ENCODE results near the gene BZW2. TPM values are rescaled to one million over a fixed set of nuclear protein-coding genes. Genes with fewer than 3 reads are reported as not detected.

BZW2 gene
- total and polyA plus RNA-seq, 2 of the 13 experiments (the other 11 are each of a cell fraction or from before 2014, with no cell fraction given): 21.8 to 95.2 TPM

- TF ChIP-seq, protein P1, sequence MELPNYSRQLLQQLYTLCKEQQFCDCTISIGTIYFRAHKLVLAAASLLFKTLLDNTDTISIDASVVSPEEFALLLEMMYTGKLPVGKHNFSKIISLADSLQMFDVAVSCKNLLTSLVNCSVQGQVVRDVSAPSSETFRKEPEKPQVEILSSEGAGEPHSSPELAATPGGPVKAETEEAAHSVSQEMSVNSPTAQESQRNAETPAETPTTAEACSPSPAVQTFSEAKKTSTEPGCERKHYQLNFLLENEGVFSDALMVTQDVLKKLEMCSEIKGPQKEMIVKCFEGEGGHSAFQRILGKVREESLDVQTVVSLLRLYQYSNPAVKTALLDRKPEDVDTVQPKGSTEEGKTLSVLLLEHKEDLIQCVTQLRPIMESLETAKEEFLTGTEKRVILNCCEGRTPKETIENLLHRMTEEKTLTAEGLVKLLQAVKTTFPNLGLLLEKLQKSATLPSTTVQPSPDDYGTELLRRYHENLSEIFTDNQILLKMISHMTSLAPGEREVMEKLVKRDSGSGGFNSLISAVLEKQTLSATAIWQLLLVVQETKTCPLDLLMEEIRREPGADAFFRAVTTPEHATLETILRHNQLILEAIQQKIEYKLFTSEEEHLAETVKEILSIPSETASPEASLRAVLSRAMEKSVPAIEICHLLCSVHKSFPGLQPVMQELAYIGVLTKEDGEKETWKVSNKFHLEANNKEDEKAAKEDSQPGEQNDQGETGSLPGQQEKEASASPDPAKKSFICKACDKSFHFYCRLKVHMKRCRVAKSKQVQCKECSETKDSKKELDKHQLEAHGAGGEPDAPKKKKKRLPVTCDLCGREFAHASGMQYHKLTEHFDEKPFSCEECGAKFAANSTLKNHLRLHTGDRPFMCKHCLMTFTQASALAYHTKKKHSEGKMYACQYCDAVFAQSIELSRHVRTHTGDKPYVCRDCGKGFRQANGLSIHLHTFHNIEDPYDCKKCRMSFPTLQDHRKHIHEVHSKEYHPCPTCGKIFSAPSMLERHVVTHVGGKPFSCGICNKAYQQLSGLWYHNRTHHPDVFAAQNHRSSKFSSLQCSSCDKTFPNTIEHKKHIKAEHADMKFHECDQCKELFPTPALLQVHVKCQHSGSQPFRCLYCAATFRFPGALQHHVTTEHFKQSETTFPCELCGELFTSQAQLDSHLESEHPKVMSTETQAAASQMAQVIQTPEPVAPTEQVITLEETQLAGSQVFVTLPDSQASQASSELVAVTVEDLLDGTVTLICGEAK (IDR thresholded peaks at IDR 0.05): no peak
- TF ChIP-seq, protein P1 (CRISPR knock-in tag; IDR thresholded peaks at IDR 0.05): peak; percentile 13
- TF ChIP-seq ZC3H4 (CRISPR knock-in tag; IDR thresholded peaks at IDR 0.05; ENCODE audit: borderline replicate concordance): no peak
- no peak for TF ChIP-seq TFE3 (CRISPR knock-in tag; IDR thresholded peaks at IDR 0.05)
- TF ChIP-seq ZNF549 (CRISPR knock-in tag; IDR thresholded peaks at IDR 0.05): no peak
- TF ChIP-seq, protein P2, sequence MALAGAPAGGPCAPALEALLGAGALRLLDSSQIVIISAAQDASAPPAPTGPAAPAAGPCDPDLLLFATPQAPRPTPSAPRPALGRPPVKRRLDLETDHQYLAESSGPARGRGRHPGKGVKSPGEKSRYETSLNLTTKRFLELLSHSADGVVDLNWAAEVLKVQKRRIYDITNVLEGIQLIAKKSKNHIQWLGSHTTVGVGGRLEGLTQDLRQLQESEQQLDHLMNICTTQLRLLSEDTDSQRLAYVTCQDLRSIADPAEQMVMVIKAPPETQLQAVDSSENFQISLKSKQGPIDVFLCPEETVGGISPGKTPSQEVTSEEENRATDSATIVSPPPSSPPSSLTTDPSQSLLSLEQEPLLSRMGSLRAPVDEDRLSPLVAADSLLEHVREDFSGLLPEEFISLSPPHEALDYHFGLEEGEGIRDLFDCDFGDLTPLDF (CRISPR knock-in tag; IDR thresholded peaks at IDR 0.05): 0 out of 2 replicates have a peak, but pooled peaks have one; percentile 5
- TF ChIP-seq, protein P3, sequence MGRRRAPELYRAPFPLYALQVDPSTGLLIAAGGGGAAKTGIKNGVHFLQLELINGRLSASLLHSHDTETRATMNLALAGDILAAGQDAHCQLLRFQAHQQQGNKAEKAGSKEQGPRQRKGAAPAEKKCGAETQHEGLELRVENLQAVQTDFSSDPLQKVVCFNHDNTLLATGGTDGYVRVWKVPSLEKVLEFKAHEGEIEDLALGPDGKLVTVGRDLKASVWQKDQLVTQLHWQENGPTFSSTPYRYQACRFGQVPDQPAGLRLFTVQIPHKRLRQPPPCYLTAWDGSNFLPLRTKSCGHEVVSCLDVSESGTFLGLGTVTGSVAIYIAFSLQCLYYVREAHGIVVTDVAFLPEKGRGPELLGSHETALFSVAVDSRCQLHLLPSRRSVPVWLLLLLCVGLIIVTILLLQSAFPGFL (CRISPR knock-in tag; IDR thresholded peaks at IDR 0.05): no peak
- TF ChIP-seq ZNF740 (CRISPR knock-in tag; IDR thresholded peaks at IDR 0.05): peak; percentile 98
- peak; percentile 36; the same call in 1 of the 2 replicates for TF ChIP-seq SIX4 (CRISPR knock-in tag; IDR thresholded peaks at IDR 0.05)
- TF ChIP-seq, protein P4, sequence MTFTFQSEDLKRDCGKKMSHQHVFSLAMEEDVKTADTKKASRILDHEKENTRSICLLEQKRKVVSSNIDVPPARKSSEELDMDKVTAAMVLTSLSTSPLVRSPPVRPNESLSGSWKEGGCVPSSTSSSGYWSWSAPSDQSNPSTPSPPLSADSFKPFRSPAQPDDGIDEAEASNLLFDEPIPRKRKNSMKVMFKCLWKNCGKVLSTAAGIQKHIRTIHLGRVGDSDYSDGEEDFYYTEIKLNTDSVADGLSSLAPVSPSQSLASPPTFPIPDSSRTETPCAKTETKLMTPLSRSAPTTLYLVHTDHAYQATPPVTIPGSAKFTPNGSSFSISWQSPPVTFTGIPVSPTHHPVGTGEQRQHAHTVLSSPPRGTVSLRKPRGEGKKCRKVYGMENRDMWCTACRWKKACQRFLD (CRISPR knock-in tag; IDR thresholded peaks at IDR 0.05; ENCODE audit: borderline replicate concordance): peak; percentile 29; the same call in 1 of the 2 replicates
Measured at GRCh38 chr7:16645593-16646471, at the start of gene BZW2, which contains the start of gene ANKMY2 (continued).
